ES-I3 (cell line): ENCODE measurements around the gene DDX10.

Experiments
- H3K36me3 ChIP-seq: 2 replicates; pipeline ENCODE4 v1.6.1; 2013; ENCODE audit warnings: mild to moderate bottlenecking, low read length, control low read depth, moderate library complexity; ENCODE audit not compliant: insufficient read depth
- H3K4me1 ChIP-seq: 2 replicates; pipeline ENCODE4 v1.6.1; 2013; ENCODE audit warnings: mild to moderate bottlenecking, control low read depth, low read length; ENCODE audit not compliant: insufficient read depth
- H3K9ac ChIP-seq: 2 replicates; pipeline ENCODE4 v1.6.1; 2013; ENCODE audit warnings: low read depth, mild to moderate bottlenecking, low read length, moderate library complexity
- H3K9me3 ChIP-seq: 2 replicates; pipeline ENCODE4 v1.6.1; 2013; ENCODE audit warnings: mild to moderate bottlenecking, low read length, moderate library complexity; ENCODE audit not compliant: control insufficient read depth, insufficient read depth

The DDX10 gene

DNA sequence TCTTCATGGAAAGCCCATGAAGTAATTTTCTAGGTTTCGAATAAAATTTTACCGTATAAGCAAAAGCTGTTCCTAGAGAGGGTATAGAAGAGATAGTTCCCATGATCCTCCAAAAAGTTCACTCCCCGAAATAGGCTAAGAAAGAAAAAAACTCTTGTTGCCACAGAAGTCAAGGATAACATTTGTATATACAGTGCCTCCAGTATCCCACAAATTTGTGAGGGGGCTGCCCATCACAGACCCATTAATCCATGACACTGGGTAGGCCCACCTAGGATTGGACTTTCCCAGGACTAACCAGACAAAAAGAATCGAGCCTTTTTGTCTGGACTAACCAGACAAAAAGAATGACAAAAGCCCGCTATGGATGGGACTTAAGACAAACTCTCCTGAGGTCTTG lies 233.0 kb downstream of the DDX10 start:
- Histone ChIP-seq H3K4me1 (peaks cover 23% of the 10 kb centered on the region; the same call in 1 of the 2 replicates), H3K9ac (no peak overlapping the region), H3K36me3 (peaks cover 2% of the 10 kb centered on the region; the same call in 1 of the 2 replicates), H3K9me3 (peaks cover 8% of the 10 kb centered on the region; the same call in 1 of the 2 replicates)

DNA sequence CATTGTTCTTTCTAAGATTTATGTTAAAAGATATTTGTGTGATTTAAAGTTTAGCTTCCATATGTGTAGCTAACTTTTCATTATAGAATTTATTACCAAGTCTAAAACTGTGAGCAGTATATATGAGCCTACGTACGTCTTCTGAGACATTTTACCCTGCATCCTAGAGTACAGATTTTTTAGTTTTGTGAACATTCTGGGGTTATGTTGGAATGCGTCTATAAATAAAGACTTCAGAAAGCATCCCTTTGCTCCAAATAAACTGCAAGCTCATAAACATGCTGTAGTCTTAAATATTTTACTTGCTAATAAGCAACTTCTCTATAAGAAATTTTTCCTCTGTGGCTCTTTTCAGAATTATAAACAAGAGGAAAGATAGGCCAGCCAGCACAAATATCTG lies 236.5 kb downstream of the DDX10 start:
- Histone ChIP-seq H3K36me3 (peaks cover 2% of the 10 kb centered on the region; the same call in 1 of the 2 replicates), H3K9ac (no peak overlapping the region), H3K9me3 (peaks cover 8% of the 10 kb centered on the region; the same call in 1 of the 2 replicates), H3K4me1 (peaks cover 3% of the 10 kb centered on the region; the same call in 1 of the 2 replicates)

GRCh38 chr11:108902027-108902469 lies 237.2 kb downstream of the DDX10 start:
- H3K36me3 ChIP-seq = peaks cover 2% of the 10 kb centered on the region; the same call in 1 of the 2 replicates
- no peak overlapping the region for H3K9ac ChIP-seq
- H3K9me3 ChIP-seq = peaks cover 8% of the 10 kb centered on the region; the same call in 1 of the 2 replicates
- H3K4me1 ChIP-seq = no peaks in the 10 kb centered on the region

GRCh38 chr11:108904480-108904879 lies 239.6 kb downstream of the DDX10 start:
- no peaks in the 10 kb centered on the region for H3K9me3 ChIP-seq
- H3K4me1 ChIP-seq = peaks cover 5% of the 10 kb centered on the region; the same call in 1 of the 2 replicates
- no peaks in the 10 kb centered on the region for H3K36me3 ChIP-seq

DNA sequence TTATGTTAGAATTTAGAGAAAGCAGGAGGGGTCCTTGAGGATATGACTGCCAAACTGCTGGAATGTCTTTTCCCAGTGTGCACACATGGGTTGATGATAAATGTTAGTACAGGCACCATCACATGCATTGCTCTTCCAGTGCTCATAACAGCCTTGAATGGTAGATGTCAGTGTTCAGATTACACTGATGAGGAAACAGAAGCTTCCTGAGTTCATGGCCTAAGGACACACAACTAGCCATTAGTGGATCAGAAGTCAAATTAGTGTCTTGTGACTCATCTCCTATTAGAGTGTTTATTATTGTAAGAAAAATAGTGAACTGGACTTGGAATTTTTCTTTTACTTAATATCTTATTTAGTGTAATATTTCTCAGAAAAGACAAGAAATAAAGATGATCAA lies 241.5 kb downstream of the DDX10 start:
- no peaks in the 10 kb centered on the region for H3K36me3 ChIP-seq
- H3K9me3 ChIP-seq = no peaks in the 10 kb centered on the region
- H3K4me1 ChIP-seq = peaks cover 5% of the 10 kb centered on the region; the same call in 1 of the 2 replicates
- no peak overlapping the region for H3K9ac ChIP-seq

More at GRCh38 chr11:108904480-108904879, 239.6 kb downstream of the DDX10 start:
- no peak overlapping the region for H3K9ac ChIP-seq

GRCh38 chr11:108906826-108907225 lies 242.0 kb downstream of the DDX10 start:
- H3K36me3 ChIP-seq = no peaks in the 10 kb centered on the region
- H3K4me1 ChIP-seq = peaks cover 5% of the 10 kb centered on the region; the same call in 1 of the 2 replicates
- H3K9me3 ChIP-seq = no peaks in the 10 kb centered on the region
- H3K9ac ChIP-seq = no peak overlapping the region

GRCh38 chr11:108909041-108909440 lies 244.2 kb downstream of the DDX10 start:
- Histone ChIP-seq H3K9me3 (no peaks in the 10 kb centered on the region), H3K9ac (no peak overlapping the region), H3K4me1 (peaks cover 14% of the 10 kb centered on the region), H3K36me3 (no peaks in the 10 kb centered on the region)

- Histone ChIP-seq H3K4me1 (peaks cover 14% of the 10 kb centered on the region), H3K9ac (no peak overlapping the region), H3K36me3 (no peaks in the 10 kb centered on the region), H3K9me3 (no peaks in the 10 kb centered on the region)
Measured at GRCh38 chr11:108909921-108910320, 245.1 kb downstream of the DDX10 start.

DNA sequence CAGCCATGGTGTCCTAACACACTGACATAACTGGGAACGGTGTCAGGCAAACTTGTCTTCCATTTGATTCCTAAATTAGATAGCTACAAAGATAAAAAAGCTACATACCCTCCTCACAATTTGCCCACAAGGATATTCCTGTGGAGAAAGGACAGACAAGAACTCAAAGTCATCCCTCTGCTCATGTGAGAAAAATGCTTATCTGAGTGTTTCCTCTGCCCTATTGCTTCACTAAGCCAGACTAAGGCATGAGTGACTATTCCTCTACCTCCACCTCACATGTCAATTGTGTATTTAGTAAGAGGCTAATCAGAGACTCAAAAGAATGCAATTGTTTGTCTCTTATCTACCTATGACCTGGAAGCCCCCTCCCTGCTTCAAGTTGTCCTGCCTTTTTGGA lies 247.7 kb downstream of the DDX10 start:
- peaks cover 14% of the 10 kb centered on the region for H3K4me1 ChIP-seq
- H3K36me3 ChIP-seq = no peaks in the 10 kb centered on the region
- no peaks in the 10 kb centered on the region for H3K9me3 ChIP-seq
- no peak overlapping the region for H3K9ac ChIP-seq

DNA sequence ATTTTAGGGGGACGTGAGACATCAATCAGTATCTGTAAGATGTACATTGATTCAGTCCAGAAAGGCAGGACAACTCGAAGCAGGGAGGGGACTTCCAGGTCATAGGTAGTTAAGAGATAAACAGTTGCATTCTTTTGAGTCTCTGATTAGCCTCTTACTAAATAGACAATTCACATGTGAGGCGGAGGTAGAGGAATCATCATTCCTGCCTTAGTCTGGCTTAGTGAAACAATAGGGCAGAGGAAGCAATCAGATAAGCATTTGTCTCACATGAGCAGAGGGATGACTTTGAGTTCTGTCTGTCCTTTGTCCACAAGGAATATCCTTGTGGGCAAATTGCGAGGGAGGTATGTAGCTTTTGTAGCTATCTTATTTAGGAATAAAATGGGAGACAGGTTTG lies 248.3 kb downstream of the DDX10 start:
- no peaks in the 10 kb centered on the region for H3K9me3 ChIP-seq
- H3K4me1 ChIP-seq = peaks cover 14% of the 10 kb centered on the region
- no peak overlapping the region for H3K9ac ChIP-seq
- no peaks in the 10 kb centered on the region for H3K36me3 ChIP-seq

DNA sequence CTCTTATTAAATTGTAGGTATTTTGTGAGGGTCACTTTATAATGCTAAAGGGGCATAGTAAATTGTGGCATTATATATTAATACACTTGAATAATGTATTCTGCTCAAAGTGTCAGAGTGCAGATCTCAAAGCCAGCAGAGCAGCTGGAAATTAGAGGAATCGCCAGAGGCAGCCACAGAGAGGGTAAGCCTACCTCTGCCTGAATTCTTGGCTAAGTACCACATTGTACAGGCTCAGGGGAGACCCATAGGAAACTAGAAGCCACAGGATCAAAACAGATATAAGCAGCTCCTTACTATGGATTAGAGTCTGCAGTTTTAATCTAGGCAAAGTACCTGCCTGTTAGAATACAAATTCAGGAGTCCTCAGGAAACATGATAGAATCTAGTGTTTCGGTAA lies 249.3 kb downstream of the DDX10 start:
- H3K9me3 ChIP-seq = no peaks in the 10 kb centered on the region
- H3K9ac ChIP-seq = no peak overlapping the region
- H3K4me1 ChIP-seq = peaks cover 8% of the 10 kb centered on the region; the same call in 1 of the 2 replicates
- no peaks in the 10 kb centered on the region for H3K36me3 ChIP-seq

DNA sequence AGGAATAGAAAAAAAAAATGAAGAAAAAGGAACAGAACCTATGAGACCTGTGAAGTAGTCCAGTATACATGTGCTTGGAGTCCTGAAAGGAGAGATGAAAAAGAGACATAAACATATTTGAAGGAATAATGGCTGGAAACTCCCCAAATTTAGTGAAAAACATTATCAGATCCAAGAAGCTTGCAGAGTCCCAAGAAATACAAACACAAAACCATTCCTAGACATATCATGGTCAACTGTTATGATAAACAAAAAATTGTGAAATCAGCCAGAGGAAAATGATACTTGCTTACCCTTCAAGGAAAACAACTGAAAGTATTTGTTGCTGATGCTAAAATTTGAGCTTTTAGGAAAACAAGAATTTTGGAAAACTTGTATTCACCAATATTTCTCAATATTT lies 250.1 kb downstream of the DDX10 start:
- no peak overlapping the region for H3K9ac ChIP-seq
- H3K36me3 ChIP-seq = no peaks in the 10 kb centered on the region
- H3K9me3 ChIP-seq = no peaks in the 10 kb centered on the region
- peaks cover 8% of the 10 kb centered on the region; the same call in 1 of the 2 replicates for H3K4me1 ChIP-seq

GRCh38 chr11:108915666-108916065 lies 250.8 kb downstream of the DDX10 start:
- Histone ChIP-seq H3K36me3 (no peaks in the 10 kb centered on the region), H3K9me3 (no peaks in the 10 kb centered on the region), H3K9ac (no peak overlapping the region), H3K4me1 (peaks cover 8% of the 10 kb centered on the region; the same call in 1 of the 2 replicates)

- Histone ChIP-seq H3K4me1 (peaks cover 8% of the 10 kb centered on the region; the same call in 1 of the 2 replicates), H3K9ac (no peak overlapping the region), H3K9me3 (no peaks in the 10 kb centered on the region), H3K36me3 (no peaks in the 10 kb centered on the region)
Measured at GRCh38 chr11:108916290-108916689, 251.4 kb downstream of the DDX10 start.

GRCh38 chr11:108916935-108917334 lies 252.1 kb downstream of the DDX10 start:
- H3K9me3 ChIP-seq = no peaks in the 10 kb centered on the region
- H3K4me1 ChIP-seq = peaks cover 8% of the 10 kb centered on the region; the same call in 1 of the 2 replicates
- no peak overlapping the region for H3K9ac ChIP-seq
- H3K36me3 ChIP-seq = no peaks in the 10 kb centered on the region
